ENCODE measurements around the gene ABCA12.

DNA sequence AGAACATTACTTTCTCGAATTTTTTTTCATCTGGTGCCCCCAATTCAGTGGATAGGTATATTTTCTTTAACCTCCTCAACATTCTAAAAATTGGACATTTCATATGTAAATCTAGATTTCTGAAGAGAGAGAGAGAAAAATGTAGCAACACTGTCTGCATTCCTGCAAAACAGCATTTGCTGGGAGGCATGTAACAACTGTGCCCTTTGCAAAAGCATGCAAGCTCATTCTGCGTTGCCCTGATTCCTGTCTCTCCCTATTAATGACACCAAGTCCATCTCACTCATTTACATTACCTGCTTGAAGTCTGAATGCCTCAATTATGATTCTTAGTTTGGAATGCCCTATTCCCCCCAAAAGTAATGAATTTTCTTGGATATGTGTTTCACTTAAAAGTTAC, 249.1 kb downstream of the ABCA12 start:
- TF ChIP-seq CTCF (IDR thresholded peaks at IDR 0.05) (no peak), POLR2A (IDR thresholded peaks at IDR 0.05) (no peak)

All from lower leg skin (tissue), 3 donors.